ENCODE data around the gene PVALB. TPM values are rescaled to one million over a fixed set of nuclear protein-coding genes. Genes with fewer than 3 reads are reported as not detected.

Gene PVALB
- total RNA-seq, 4 donors from 2014 or later: not detected

- TF ChIP-seq, protein P1, sequence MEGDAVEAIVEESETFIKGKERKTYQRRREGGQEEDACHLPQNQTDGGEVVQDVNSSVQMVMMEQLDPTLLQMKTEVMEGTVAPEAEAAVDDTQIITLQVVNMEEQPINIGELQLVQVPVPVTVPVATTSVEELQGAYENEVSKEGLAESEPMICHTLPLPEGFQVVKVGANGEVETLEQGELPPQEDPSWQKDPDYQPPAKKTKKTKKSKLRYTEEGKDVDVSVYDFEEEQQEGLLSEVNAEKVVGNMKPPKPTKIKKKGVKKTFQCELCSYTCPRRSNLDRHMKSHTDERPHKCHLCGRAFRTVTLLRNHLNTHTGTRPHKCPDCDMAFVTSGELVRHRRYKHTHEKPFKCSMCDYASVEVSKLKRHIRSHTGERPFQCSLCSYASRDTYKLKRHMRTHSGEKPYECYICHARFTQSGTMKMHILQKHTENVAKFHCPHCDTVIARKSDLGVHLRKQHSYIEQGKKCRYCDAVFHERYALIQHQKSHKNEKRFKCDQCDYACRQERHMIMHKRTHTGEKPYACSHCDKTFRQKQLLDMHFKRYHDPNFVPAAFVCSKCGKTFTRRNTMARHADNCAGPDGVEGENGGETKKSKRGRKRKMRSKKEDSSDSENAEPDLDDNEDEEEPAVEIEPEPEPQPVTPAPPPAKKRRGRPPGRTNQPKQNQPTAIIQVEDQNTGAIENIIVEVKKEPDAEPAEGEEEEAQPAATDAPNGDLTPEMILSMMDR (IDR thresholded peaks at IDR 0.05; ENCODE audit: low read depth): no peak
Measured at GRCh38 chr22:36855478-36855877, 38.6 kb upstream of the PVALB start.

- TF ChIP-seq, protein P1 (IDR thresholded peaks at IDR 0.05; ENCODE audit: low read depth): no peak
Measured at GRCh38 chr22:36853407-36854099, 36.7 kb upstream of the PVALB start.

DNA sequence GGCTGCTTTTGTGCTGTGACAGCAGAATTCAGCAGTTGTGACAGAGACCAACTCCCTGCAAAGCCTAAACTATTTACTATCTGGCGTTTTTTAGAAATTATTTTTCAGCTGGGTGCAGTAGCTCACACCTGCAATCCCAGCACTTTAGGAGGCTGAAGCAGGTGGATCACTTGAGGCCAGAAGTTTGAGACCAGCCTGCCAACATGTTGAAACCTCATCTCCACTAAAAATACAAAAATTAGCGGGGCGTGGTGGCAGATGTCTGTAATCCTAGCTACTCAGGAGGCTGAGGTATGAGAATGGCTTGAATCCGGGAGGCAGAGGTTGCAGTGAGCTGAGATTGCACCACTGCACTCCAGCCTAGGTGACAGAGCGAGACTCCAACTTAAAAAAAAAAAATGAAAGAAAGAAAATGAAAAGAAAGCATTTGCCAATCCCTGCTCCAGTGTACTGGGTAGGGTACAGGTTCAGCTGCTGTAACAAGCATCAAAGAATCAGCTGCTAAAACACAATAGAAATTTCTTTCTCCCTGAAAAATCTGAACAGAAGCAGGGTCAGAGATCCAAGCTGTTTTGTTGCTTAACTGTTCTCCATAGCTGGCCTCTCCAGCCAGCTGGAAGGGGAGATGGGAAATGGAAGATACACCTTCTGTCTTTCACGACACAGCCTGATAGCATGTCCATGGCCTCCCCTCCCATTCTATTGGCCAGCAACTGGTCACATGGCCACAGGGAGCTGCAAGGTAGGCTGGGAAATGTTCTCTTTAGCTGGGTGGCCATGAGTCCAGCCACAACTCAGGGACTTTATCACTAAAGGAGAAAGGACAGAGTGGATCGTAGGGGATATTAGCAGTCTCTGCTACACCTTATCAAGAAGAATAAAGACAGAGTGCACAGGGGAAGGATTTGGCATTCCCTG, 35.5 kb upstream of the PVALB start:
- TF ChIP-seq, protein P1 (IDR thresholded peaks at IDR 0.05; ENCODE audit: low read depth): no peak

- TF ChIP-seq, protein P1 (IDR thresholded peaks at IDR 0.05; ENCODE audit: low read depth): no peak
Measured at GRCh38 chr22:36850682-36851081, 33.8 kb upstream of the PVALB start.

GRCh38 chr22:36850056-36850455, 33.2 kb upstream of the PVALB start:
- TF ChIP-seq, protein P1 (IDR thresholded peaks at IDR 0.05; ENCODE audit: low read depth): no peak

GRCh38 chr22:36846949-36847348, 30.1 kb upstream of the PVALB start:
- TF ChIP-seq, protein P1 (IDR thresholded peaks at IDR 0.05; ENCODE audit: low read depth): no peak

DNA sequence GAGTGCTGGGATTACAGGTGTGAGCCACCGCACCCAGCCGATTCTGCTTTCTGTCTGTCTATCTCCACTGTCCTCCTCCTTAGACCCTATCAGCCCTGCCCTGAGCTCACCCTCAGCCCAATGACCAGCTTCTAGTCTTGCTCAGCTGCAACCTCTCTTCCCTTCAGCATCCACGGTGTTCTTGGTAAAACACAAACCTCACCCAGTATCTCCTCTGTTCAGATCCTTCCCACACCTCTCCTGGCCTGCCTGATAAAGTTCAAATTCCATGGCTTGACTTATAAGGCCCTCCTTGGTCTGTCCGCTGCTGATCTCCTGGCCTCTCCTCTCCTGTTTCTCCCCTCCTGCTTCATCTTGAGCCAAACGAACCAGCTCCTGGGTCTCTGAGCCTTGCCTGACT, 29.4 kb upstream of the PVALB start:
- TF ChIP-seq, protein P1 (IDR thresholded peaks at IDR 0.05; ENCODE audit: low read depth): no peak

Data from subcutaneous adipose tissue (tissue), 4 donors.